A172 (cell line): ENCODE measurements around the gene VIPR1. TPM values are rescaled to one million over a fixed set of nuclear protein-coding genes. Genes with fewer than 3 reads are reported as not detected.

Source experiments
- DNase-seq: peaks from one replicate; pipeline ENCODE4 v3.0.0-alpha.2; 2015; ENCODE audit warnings: low spot score
- total RNA-seq: library from RNA; depleted of rRNA; stranded (reverse); fragments of >200 nt; shearing (Covaris generic); gene quantifications from 2 replicates; pipeline ENCODE4 v1.2.3, GENCODE V29; 2014

The VIPR1 gene
- total RNA-seq, 1 experiment from 2014 or later: not detected

GRCh38 chr3:42510325-42510724, 7.9 kb downstream of the VIPR1 start:
- DNase-seq: no peak

DNA sequence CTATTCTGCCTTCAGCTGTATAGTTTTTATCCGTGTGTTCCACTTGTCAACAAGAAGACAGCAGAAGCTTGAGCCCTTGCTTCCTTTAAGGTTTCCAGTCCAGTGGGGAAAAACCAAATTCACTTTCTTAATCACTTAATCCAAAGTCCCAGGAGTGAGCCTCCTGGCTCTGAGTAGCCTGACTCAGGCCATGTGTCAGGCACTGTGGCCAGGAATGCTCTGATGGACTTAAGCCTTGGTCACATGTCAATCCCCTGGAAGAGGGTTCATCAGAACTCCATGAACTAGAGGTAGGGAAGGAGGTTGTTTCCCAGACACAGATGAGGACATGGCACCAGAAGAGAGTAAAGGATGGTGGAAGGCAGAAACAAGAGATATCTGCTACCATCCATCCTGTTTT, 8.8 kb downstream of the VIPR1 start:
- no peak for DNase-seq

DNA sequence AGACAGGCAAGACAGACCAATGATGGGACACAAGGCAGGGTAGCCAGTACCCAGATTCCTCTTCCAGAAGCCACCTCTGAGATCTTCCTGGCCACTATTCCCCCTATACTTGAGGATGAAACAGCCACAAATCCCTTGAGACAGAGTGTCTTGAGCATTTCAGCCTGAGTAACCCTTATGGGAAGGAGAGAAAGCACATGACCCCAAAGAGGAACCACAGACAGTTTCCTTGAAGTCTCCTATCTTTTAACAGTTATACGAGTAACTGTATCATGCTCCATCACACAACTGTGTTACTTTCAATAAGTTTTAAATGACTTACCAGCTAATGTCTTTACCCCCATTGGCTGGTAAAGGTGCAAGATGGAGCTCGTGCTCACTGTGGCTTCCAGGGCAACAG, 9.3 kb downstream of the VIPR1 start:
- DNase-seq: no peak

DNA sequence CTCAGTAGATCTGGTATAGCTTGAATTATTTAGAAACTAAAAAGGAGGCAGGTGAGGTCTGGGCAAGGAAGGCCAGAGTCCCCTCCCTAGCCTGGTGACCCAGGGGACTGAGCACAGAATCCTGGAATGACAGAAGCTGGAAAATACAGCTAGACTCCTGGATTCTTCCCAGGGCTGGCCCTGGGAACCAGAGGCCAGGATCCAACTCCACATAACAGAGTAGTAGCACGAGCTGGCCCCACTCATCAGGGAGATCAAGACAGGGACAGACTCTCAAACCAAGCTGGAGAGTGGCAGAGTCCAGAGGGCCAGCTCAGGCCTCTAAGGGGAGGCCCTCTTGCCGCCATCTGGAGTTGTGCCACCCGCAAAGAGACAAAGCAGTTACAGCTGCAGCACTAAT, 10.7 kb downstream of the VIPR1 start:
- no peak for DNase-seq

GRCh38 chr3:42513521-42513920, 11.1 kb downstream of the VIPR1 start:
- no peak for DNase-seq

- no peak for DNase-seq
Measured at GRCh38 chr3:42514876-42515275, 12.4 kb downstream of the VIPR1 start.

DNA sequence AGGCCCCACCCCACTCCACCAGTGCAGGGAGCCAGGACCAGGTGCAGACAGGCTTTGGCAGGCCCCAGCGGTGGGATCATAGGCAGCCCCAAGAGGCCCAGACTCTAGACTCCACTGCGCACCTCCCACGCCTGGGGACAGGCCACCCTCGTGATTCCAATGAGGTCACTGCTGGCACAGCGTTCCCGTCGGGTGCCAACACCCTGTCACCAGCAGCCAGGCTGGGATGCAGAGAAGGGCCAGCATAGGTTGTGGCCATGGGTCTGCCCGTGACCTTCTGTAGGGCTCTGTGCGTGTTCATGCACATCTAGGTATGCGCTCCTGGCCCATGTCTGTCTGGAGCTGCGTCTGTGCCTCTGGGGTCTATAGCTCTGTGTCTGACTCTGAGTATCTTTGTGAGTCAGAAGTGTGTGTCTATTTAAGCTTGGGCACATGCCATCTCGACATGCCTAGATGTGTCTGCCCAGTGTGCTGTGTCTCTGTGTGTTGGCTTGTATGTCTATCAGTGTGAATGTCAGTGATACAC, 13.0 kb downstream of the VIPR1 start:
- DNase-seq: no peak

DNA sequence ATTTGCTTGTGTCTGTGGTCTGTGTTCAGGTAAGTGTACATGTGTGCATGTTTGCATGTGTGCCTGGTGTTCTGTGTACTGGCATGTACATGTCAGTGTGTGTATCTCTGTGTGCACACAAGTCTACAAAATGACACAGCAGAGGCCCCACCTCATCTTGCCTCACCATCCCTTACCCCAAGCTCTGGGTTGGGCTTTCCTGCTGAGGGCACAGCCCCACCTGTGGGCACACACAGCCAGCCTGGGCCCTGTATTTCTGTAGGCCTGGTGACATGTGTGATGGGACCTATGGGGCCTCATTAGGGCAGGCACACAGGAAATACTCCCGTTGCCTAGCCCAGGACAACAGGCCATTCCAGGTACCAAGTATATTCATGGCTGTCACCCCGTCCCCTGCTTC, 13.5 kb downstream of the VIPR1 start:
- DNase-seq: no peak

GRCh38 chr3:42516443-42516842, 14.0 kb downstream of the VIPR1 start:
- no peak for DNase-seq

GRCh38 chr3:42517117-42517516, 14.7 kb downstream of the VIPR1 start:
- DNase-seq: no peak

DNA sequence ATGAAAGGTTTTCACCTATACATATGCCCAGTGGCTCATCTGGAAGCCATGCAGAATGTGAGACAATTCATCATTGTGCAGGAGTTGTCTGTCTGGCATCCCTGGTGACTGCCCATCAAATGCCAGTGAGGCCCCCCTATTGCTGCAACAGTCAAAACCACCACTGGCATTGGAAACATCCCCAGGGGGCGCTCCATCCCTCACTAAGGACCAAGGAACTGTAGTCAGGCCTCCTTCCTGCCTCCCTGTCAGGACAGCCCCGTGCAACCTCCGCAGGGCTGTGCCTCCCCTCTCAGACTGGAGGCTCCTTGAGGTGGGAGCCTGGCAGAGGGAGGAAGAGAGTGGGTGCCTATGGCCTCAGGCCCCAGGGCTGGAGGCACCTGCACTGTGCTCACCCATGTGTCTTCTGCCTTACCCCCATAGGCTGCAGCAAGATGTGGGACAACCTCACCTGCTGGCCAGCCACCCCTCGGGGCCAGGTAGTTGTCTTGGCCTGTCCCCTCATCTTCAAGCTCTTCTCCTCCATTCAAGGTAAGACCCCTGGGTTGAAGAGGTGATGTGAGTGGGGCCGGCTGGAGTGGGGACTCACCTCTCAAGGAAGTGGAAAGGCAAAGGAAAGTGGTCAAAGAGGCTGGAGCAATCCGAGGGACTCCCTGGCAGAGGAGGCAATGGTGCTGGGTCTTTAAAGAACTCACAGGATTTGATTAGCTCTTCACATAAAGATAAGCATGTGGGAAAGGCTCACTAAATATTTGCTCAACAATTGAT, 16.5 kb downstream of the VIPR1 start:
- DNase-seq: no peak

GRCh38 chr3:42519568-42519962, 17.1 kb downstream of the VIPR1 start:
- no peak for DNase-seq

GRCh38 chr3:42520336-42520735, 17.9 kb downstream of the VIPR1 start:
- no peak for DNase-seq

GRCh38 chr3:42520906-42521305, 18.5 kb downstream of the VIPR1 start:
- DNase-seq: no peak

DNA sequence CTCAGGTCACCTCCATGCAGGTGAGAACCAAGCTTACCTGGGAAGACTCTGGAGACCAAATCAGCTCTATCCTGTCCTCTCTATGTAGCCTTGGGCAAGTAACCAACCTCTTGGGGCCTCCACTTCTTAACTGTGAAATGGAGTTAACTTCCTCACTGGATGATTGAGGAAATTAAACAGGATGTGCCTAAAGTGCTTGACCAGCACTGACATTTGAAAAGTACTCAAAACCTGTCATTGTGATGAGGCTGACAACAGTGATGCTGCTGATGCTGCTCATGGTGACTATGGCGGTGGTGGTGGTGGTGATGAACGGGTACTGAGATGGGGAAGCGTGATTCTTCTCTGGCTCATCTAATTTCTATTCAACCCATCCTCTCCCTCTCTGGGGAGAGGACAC, 22.3 kb downstream of the VIPR1 start:
- no peak for DNase-seq

DNA sequence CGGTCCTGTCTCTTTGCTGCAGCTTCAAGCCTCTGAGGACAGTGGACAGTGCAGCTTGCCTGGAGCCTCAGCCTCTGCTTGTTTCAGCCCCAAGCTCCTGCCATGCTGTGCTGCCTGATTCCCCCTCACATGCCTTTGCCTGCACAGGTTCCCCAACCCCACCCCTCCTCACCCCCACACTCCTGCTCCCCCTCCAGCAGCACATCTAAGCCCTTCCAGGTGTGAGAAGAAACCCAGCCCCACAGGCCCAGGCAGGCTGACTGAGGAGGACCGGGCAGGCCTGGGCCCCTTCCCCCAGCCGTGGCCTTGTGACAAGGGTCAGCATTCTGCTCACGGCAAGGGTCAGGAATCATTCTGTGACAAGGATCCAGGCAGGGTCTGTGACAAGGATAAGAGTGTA, 22.8 kb downstream of the VIPR1 start:
- DNase-seq: no peak

DNA sequence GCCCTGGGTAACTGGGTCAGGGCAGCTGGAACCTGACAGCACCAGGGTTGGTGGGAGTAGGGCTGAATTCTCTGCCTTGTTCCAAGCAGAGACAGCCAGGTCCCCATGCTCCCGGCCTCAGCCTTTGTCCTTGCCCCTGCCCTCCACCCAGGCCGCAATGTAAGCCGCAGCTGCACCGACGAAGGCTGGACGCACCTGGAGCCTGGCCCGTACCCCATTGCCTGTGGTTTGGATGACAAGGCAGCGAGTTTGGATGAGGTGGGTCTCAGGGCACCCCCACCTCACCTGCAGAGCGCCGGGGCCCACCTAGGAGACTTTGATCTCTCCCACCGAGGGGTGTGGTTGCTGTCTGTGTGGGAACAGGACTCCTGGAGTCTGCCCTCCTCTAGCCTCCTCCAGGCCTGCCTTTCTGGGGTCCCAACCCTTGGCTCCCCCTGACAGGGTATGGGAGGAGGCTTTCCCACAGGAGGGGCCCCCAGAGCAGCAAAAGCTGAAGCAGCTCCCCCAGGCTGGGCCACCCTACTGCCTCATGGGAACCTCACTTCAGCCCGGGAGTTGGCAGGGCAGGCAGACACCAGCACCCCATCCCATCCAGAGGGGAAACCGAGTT, 23.4 kb downstream of the VIPR1 start:
- no peak for DNase-seq

GRCh38 chr3:42526616-42527367, 24.3 kb downstream of the VIPR1 start:
- no peak for DNase-seq

DNA sequence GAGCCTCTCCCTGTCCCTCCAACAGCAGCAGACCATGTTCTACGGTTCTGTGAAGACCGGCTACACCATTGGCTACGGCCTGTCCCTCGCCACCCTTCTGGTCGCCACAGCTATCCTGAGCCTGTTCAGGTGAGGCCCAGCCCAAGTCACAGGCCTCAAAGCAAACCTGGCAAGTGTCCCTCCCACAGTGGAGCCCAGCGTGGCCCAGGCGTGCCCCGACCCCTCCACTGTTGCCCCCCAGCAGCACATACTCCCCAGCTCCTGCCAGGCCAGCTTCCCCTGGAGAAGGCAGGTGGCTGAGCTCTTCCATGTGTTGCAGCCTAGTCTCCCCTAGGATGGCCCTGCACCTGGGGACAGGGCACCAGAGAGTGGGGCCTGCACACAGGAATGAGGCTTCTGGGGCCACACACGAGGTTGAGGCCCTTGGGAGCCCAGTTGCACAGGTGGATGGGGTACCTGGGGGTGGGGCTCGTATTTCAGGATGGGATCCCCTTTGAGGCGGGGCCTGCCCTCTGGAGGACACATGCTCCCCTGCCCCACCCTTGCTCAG, 25.0 kb downstream of the VIPR1 start:
- DNase-seq: no peak

DNA sequence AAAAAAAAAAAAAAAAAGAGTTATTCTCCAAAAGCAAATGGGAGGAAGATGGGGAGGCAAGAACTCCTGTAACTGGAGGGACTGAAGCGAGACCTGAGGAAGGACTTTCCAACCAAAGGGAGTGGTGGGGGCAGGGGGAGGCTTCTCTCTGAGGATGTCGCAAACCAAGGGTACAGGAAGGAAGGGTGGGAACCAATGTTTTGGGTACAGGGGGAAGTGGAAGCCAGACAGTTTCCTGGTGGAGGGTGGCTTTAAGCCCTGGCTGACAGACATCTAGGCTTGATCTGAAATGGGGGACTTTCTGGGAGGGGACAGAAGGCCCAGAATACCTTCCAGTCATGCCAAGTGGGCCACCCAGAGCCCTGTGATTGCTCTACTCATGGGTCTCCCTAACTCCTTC, 27.0 kb downstream of the VIPR1 start:
- DNase-seq: no peak

DNA sequence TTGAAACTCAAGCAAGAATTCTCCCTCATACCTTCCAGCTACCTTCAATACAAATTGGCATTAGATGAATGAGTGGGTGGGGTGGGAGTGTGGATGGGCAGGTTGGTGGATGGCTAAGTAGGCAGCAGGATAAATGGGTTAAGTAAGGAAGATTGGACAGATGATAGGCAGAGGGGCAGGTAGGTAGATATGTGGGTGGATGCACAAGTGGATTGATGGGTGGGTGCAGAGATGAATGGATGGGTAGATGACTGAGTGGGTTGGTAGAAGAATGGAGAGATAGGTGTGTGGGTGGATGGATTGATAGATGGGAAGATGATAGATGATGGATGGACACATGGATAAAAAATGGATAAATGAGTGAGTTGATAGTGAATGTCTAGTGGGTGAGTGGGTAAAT, 27.6 kb downstream of the VIPR1 start:
- DNase-seq: no peak

DNA sequence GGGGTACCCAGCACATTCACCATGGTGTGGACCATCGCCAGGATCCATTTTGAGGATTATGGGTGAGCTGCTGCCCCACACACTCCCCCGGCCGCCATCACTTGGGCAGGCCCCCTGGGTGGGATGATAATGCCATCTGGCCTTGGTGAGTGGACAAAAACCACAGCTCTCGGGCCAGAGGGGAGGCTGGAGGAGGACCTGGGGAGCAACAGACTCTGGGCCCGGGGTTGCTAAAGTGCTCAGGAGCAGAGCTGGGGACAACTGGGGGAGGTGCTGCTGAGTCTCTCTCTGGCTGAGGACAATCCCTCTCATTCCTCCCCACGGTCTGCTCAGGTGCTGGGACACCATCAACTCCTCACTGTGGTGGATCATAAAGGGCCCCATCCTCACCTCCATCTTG, 29.0 kb downstream of the VIPR1 start:
- DNase-seq: no peak

DNA sequence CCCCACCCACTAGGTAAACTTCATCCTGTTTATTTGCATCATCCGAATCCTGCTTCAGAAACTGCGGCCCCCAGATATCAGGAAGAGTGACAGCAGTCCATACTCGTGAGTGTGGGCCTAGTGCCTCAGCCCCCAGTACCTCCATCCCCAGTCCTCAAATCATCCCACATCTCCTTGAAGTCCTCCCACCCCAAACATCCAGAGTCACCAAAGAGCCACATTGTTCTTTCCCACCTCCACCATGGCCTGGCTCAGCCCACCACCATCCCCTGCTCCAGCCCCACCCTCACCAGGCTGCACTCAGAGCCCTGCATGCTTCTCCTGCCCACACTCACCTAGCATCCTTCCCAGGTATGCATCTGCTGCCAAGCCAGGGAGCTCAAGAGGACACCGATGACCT, 29.8 kb downstream of the VIPR1 start:
- no peak for DNase-seq
